Transverse colon (tissue), 3 donors: ENCODE measurements around the gene MEG3.

ENCODE experiments used
- CTCF ChIP-seq, 5 experiments: fragments of 200-600 bp in 3 of 5; fragments of 450-650 bp in 2 of 5; sonication (generic) in 3 of 5; IDR thresholded peaks; 1 replicate in 2 of 5; 2 replicates in 3 of 5; pipeline ENCODE4 v1.5.1; 2016 to 2017; ENCODE audit warnings: antibody characterized with exemption in 5 of 5, inconsistent platforms in 3 of 5, mild to moderate bottlenecking in 2 of 5, moderate library complexity in 1 of 5
- EP300 ChIP-seq: sonication (generic); formaldehyde crosslinking; IDR thresholded peaks from one replicate; pipeline ENCODE4 v1.6.1; 2017; ENCODE audit warnings: antibody characterized with exemption, low read depth
- POLR2A ChIP-seq: fragments of 450-650 bp; IDR thresholded peaks from one replicate; pipeline ENCODE4 v1.6.1; 2016; ENCODE audit warnings: antibody characterized with exemption, mild to moderate bottlenecking, moderate library complexity

- TF ChIP-seq CTCF (IDR thresholded peaks at IDR 0.05) (no peak), EP300 (no peak), POLR2A (no peak)
Measured at GRCh38 chr14:100896369-100897060, 70.6 kb downstream of the MEG3 start.
